Measurements from ENCODE around the gene DLD. TPM values are rescaled to one million over a fixed set of nuclear protein-coding genes. Genes with fewer than 3 reads are reported as not detected.

DLD gene
- polyA plus RNA-seq, 1 donor (not counting 4 experiments of a cell fraction or from before 2014, with no cell fraction given), result 153 TPM

DNA sequence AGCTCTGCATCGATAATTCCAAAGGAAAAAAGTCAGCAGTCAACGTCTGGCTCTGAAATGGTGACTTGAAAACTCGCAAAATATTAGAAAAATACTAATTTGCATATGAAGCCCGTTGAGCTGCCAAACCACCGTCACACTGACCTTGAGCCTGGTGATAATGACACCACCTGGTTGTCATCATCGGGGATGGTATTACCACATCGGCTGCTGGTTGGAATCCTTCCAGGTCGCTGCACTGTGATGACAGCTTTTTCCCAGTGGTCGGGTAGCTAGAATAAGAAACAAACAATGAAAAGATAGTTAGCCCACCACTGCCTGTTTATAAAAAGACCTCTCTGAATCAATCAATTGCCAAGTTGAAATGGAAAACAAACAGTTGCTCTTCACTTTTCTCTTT lies 70.4 kb downstream of the DLD start:
- Histone ChIP-seq H3K27ac (ENCODE audit: control insufficient read depth, insufficient read depth, low read length) (no peak overlapping the region), H3K36me3 (ENCODE audit: control insufficient read depth in 2 of 2, extremely low read depth in 1 of 2, insufficient read depth in 2 of 2, low read length in 2 of 2) (peaks cover 31 to 49% of the 10 kb centered on the region in 2 experiments)
- no peak for FAIRE-seq

DNA sequence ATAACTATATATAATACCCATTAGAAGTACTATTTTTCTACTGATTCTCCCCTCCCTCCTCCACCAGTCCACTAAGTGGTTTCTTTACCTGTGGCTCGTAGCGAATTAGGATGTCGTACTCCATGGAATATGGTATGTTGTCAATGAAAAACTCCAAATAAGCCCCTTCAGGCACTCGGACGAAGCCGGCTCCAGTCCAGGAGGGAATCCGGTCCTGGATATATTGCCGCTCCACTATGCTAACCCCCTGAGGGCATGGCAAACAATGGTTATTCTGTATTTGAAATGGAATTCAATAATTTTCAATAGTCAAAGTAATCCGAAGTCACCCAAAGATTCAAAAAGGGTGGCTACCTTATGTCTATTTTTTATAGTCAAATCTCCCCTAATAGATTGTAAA lies 71.8 kb downstream of the DLD start:
- H3K9me1 ChIP-seq (ENCODE audit: control insufficient read depth, extremely low read depth, insufficient read depth, low read length), result no peaks in the 10 kb centered on the region
- H3K4me2 ChIP-seq (ENCODE audit: control insufficient read depth, extremely low read depth, insufficient read depth, low read depth, low read length), result no peak overlapping the region
- peaks cover 29 to 50% of the 10 kb centered on the region in 2 experiments for H3K36me3 ChIP-seq (ENCODE audit: control insufficient read depth in 2 of 2, extremely low read depth in 1 of 2, insufficient read depth in 2 of 2, low read length in 2 of 2)
- no peak overlapping the region for H2AFZ ChIP-seq (ENCODE audit: control insufficient read depth, low read length)
- H4K20me1 ChIP-seq (ENCODE audit: control insufficient read depth, extremely low read depth, insufficient read depth, low read length), result no peaks in the 10 kb centered on the region
- no peak overlapping the region for H3K27ac ChIP-seq (ENCODE audit: control insufficient read depth, insufficient read depth, low read length)
- no peaks in the 10 kb centered on the region for H3K9me3 ChIP-seq (ENCODE audit: control insufficient read depth, low read depth, low read length)
- no peak overlapping the region for H3K4me3 ChIP-seq (ENCODE audit: control insufficient read depth in 2 of 3, extremely low read depth in 1 of 3, insufficient read depth in 2 of 3, low read depth in 1 of 3, low read length in 3 of 3)
- H3K27me3 ChIP-seq (ENCODE audit: control insufficient read depth, extremely low read depth, insufficient read depth, low read length), result no peaks in the 10 kb centered on the region
- peaks cover 1% of the 10 kb centered on the region for H3K79me2 ChIP-seq (ENCODE audit: control insufficient read depth, insufficient read depth, low read length)
- TF ChIP-seq, protein P1, sequence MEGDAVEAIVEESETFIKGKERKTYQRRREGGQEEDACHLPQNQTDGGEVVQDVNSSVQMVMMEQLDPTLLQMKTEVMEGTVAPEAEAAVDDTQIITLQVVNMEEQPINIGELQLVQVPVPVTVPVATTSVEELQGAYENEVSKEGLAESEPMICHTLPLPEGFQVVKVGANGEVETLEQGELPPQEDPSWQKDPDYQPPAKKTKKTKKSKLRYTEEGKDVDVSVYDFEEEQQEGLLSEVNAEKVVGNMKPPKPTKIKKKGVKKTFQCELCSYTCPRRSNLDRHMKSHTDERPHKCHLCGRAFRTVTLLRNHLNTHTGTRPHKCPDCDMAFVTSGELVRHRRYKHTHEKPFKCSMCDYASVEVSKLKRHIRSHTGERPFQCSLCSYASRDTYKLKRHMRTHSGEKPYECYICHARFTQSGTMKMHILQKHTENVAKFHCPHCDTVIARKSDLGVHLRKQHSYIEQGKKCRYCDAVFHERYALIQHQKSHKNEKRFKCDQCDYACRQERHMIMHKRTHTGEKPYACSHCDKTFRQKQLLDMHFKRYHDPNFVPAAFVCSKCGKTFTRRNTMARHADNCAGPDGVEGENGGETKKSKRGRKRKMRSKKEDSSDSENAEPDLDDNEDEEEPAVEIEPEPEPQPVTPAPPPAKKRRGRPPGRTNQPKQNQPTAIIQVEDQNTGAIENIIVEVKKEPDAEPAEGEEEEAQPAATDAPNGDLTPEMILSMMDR (optimal IDR thresholded peaks at IDR 0.05 in 1 of 3, IDR thresholded peaks at IDR 0.05 in 1 of 3, conservative IDR thresholded peaks at IDR 0.05 in 1 of 3; ENCODE audit: extremely low read depth in 1 of 3, insufficient read depth in 2 of 3, low read length in 3 of 3), result no peak
- no peak for TF ChIP-seq EZH2 (IDR thresholded peaks at IDR 0.05; ENCODE audit: low read length)
- DNase-seq (ENCODE audit: low read depth, low spot score), result no peak
- peaks cover 6% of the 10 kb centered on the region for H3K4me1 ChIP-seq (ENCODE audit: control insufficient read depth, extremely low read depth, insufficient read depth, low read length)
- no peak overlapping the region for H3K9ac ChIP-seq (ENCODE audit: control insufficient read depth, extremely low read depth, insufficient read depth, low read length)
- dilution Hi-C loops (cut with MboI; ENCODE audit: extremely low pct_ligation_motif_present, low sequenced_read_pairs), result no loop called here
- no peak for FAIRE-seq

More for the DNA sequence above, 70.4 kb downstream of the DLD start:
- no peaks in the 10 kb centered on the region for H4K20me1 ChIP-seq (ENCODE audit: control insufficient read depth, extremely low read depth, insufficient read depth, low read length)
- no peaks in the 10 kb centered on the region for H3K27me3 ChIP-seq (ENCODE audit: control insufficient read depth, extremely low read depth, insufficient read depth, low read length)
- no peak overlapping the region for H3K4me2 ChIP-seq (ENCODE audit: control insufficient read depth, extremely low read depth, insufficient read depth, low read depth, low read length)
- H3K9me3 ChIP-seq (ENCODE audit: control insufficient read depth, low read depth, low read length), result no peaks in the 10 kb centered on the region
- H3K9me1 ChIP-seq (ENCODE audit: control insufficient read depth, extremely low read depth, insufficient read depth, low read length), result no peaks in the 10 kb centered on the region
- H3K4me1 ChIP-seq (ENCODE audit: control insufficient read depth, extremely low read depth, insufficient read depth, low read length), result peaks cover 3% of the 10 kb centered on the region
- H2AFZ ChIP-seq (ENCODE audit: control insufficient read depth, low read length), result no peak overlapping the region
- TF ChIP-seq EZH2 (IDR thresholded peaks at IDR 0.05; ENCODE audit: low read length), result no peak
- TF ChIP-seq, protein P1 (optimal IDR thresholded peaks at IDR 0.05 in 1 of 3, IDR thresholded peaks at IDR 0.05 in 1 of 3, conservative IDR thresholded peaks at IDR 0.05 in 1 of 3; ENCODE audit: extremely low read depth in 1 of 3, insufficient read depth in 2 of 3, low read length in 3 of 3), result no peak
- H3K4me3 ChIP-seq (ENCODE audit: control insufficient read depth in 2 of 3, extremely low read depth in 1 of 3, insufficient read depth in 2 of 3, low read depth in 1 of 3, low read length in 3 of 3), result no peak overlapping the region
- dilution Hi-C loops (cut with MboI; ENCODE audit: extremely low pct_ligation_motif_present, low sequenced_read_pairs), result no loop called here
- no peaks in the 10 kb centered on the region for H3K79me2 ChIP-seq (ENCODE audit: control insufficient read depth, insufficient read depth, low read length)
- DNase-seq (ENCODE audit: low read depth, low spot score), result no peak
- no peak overlapping the region for H3K9ac ChIP-seq (ENCODE audit: control insufficient read depth, extremely low read depth, insufficient read depth, low read length)
